Activated naive CD4-positive, alpha-beta T cell treated with anti-CD3 and anti-CD28 coated beads for 36 hours (primary cell): ENCODE measurements around the gene STK32B. TPM values are rescaled to one million over a fixed set of nuclear protein-coding genes. Genes with fewer than 3 reads are reported as not detected.

Source experiments
- CTCF ChIA-PET: fragments of 350-600 bp; sonication (Branson Sonifier 250); formaldehyde crosslinking; loops from one replicate; lab custom pipeline; 2021; ENCODE audit warnings: antibody characterized with exemption; lab: Charles Lee
- DNase-seq: peaks from one replicate; pipeline ENCODE4 v3.0.0-alpha.2; 2020
- H3K27ac Mint-ChIP-seq: one replicate; pipeline ENCODE4 v1.8.0; 2021; ENCODE audit warnings: mild to moderate bottlenecking, mixed read lengths
- H3K27me3 Mint-ChIP-seq: one replicate; pipeline ENCODE4 v1.8.0; 2021; ENCODE audit warnings: low read depth, mixed read lengths
- H3K36me3 Mint-ChIP-seq: one replicate; pipeline ENCODE4 v1.8.0; 2021; ENCODE audit warnings: low read depth, mixed read lengths
- H3K4me1 Mint-ChIP-seq: one replicate; pipeline ENCODE4 v1.8.0; 2021; ENCODE audit warnings: low read depth, mixed read lengths
- H3K4me3 Mint-ChIP-seq: one replicate; pipeline ENCODE4 v1.8.0; 2021; ENCODE audit warnings: mild to moderate bottlenecking, moderate library complexity, mixed read lengths
- H3K9me3 Mint-ChIP-seq: one replicate; pipeline ENCODE4 v1.8.0; 2021; ENCODE audit warnings: mixed read lengths
- intact Hi-C: fragments of 100-400 bp; cut with micrococcal nuclease; formaldehyde crosslinking; loops from one replicate; pipeline ENCODE4 v1.15.1; 2023
- total RNA-seq, 2 experiments: library from RNA; stranded (reverse); gene quantifications; one replicate each; pipeline ENCODE4 v1.2.3, GENCODE V29; 2021

STK32B gene
- total RNA-seq, 2 experiments from 2014 or later = not detected

GRCh38 chr4:5470318-5471198 is 419.3 kb downstream of the STK32B start:
- Mint-ChIP-seq H3K36me3 (no peaks in the 10 kb centered on the region), H3K27ac (no peak overlapping the region), H3K9me3 (no peaks in the 10 kb centered on the region), H3K27me3 (no peaks in the 10 kb centered on the region), H3K4me1 (no peaks in the 10 kb centered on the region), H3K4me3 (no peak overlapping the region)
- CTCF ChIA-PET = interaction anchor here (1.4 kb wide), 1 partner anchor 11 kb away, joined by 3 read pairs; no protein-coding TSS in a partner anchor
- intact Hi-C loops = no loop called here
- no peak for DNase-seq

DNA sequence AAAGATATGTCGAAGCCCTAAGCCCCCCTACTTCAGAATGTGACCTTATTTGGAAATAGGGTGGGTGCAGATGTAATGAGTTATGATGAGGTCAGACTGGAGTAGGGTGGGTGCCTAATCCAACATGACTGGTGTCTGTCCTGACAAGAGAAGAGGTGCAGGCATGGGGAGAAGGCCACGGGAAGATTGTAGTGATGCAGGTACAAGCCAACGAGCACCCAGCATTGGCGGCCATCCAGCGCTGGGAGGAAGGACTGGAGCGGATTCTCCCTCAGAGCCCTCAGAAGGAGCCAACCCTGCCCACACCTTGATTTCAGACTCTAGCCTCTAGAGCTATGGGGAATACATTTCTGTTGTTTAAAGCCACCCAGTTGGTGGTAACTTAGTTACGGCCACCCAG is 419.9 kb downstream of the STK32B start:
- no peak overlapping the region for H3K4me3 Mint-ChIP-seq
- DNase-seq = no peak
- no peak overlapping the region for H3K27ac Mint-ChIP-seq
- no peaks in the 10 kb centered on the region for H3K36me3 Mint-ChIP-seq
- H3K9me3 Mint-ChIP-seq = no peaks in the 10 kb centered on the region
- CTCF ChIA-PET = no interaction called here
- no peaks in the 10 kb centered on the region for H3K4me1 Mint-ChIP-seq
- no peaks in the 10 kb centered on the region for H3K27me3 Mint-ChIP-seq
- intact Hi-C loops = no loop called here

DNA sequence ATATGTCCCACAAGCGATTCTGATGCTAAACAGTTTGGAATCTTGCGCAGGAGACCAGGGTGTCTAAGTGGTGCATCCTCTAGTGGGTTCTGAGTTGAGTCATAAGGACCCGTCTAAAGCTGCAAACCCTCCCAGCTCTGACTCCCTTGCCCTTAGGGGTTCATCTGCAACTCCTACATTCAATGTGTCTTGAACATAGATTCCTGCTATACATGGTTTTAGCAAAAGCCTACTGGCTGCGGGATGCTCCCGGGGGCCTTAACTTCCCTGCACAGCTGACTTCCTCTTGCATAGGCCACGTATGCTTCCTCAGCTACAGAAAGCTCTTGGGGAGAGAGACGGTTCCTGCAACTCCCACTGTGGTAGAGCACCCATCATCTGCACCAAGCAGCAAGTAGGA is 420.4 kb downstream of the STK32B start:
- no peaks in the 10 kb centered on the region for H3K27me3 Mint-ChIP-seq
- H3K36me3 Mint-ChIP-seq = no peaks in the 10 kb centered on the region
- H3K4me3 Mint-ChIP-seq = no peak overlapping the region
- no peak for DNase-seq
- H3K9me3 Mint-ChIP-seq = peaks cover 2% of the 10 kb centered on the region
- H3K4me1 Mint-ChIP-seq = no peaks in the 10 kb centered on the region
- no peak overlapping the region for H3K27ac Mint-ChIP-seq
- intact Hi-C loops = no loop called here
- CTCF ChIA-PET = no interaction called here

DNA sequence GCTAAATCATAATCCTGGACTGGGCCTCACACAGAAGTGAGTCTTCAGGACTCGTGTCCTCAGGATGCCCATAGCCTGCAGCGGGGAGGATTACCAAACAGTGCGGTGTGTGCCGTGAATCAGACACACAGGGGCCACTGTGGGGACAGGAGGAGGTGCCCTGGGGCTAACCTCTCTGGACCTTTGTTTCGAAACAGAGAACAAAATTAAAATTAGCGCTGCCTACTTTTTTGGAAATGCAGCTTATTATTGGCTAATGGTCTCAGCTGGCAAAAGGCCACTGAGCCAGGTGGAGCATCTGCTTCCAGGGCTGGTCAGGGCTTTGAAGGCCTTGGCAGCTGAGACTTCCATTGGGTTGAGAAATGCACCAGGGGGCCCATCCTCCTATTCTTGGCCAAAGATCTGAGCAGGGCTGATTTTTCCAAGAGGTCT is 420.9 kb downstream of the STK32B start:
- no peaks in the 10 kb centered on the region for H3K36me3 Mint-ChIP-seq
- intact Hi-C loops = no loop called here
- no peak for DNase-seq
- CTCF ChIA-PET = interaction anchor here (0.6 kb wide), 1 partner anchor 57 kb away, joined by 5 read pairs; no protein-coding TSS in a partner anchor
- H3K4me3 Mint-ChIP-seq = no peak overlapping the region
- H3K27me3 Mint-ChIP-seq = no peaks in the 10 kb centered on the region
- no peak overlapping the region for H3K27ac Mint-ChIP-seq
- no peaks in the 10 kb centered on the region for H3K4me1 Mint-ChIP-seq
- peaks cover 2% of the 10 kb centered on the region for H3K9me3 Mint-ChIP-seq

DNA sequence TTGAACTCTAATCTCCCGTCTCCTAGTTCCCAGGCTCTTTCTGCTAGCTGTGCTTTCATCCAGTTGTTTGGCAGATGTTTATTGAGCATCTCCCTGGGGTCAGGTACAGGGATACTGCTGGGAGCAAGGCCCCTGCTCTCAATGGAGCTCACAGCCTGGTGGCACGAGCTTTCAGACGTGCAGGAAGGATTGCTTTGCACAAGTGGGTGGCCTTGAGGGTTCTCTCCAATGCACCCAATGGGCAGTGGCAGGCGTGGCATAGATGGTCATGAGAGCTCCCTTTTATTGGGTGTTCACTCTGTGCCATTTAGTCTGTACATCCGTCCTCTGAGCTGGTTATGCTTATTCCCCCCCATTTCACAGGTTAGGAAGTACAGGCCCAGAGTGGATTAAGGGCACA is 421.8 kb downstream of the STK32B start:
- intact Hi-C loops = no loop called here
- Mint-ChIP-seq H3K4me3 (no peak overlapping the region), H3K27ac (no peak overlapping the region), H3K27me3 (no peaks in the 10 kb centered on the region), H3K9me3 (peaks cover 2% of the 10 kb centered on the region), H3K36me3 (no peaks in the 10 kb centered on the region), H3K4me1 (no peaks in the 10 kb centered on the region)
- no peak for DNase-seq
- CTCF ChIA-PET = no interaction called here

- Mint-ChIP-seq H3K4me1 (no peaks in the 10 kb centered on the region), H3K27ac (no peak overlapping the region), H3K4me3 (no peak overlapping the region), H3K9me3 (peaks cover 2% of the 10 kb centered on the region), H3K27me3 (no peaks in the 10 kb centered on the region), H3K36me3 (no peaks in the 10 kb centered on the region)
- intact Hi-C loops = no loop called here
- CTCF ChIA-PET = no interaction called here
- DNase-seq = no peak
Observed at GRCh38 chr4:5474756-5475155, 423.5 kb downstream of the STK32B start.

DNA sequence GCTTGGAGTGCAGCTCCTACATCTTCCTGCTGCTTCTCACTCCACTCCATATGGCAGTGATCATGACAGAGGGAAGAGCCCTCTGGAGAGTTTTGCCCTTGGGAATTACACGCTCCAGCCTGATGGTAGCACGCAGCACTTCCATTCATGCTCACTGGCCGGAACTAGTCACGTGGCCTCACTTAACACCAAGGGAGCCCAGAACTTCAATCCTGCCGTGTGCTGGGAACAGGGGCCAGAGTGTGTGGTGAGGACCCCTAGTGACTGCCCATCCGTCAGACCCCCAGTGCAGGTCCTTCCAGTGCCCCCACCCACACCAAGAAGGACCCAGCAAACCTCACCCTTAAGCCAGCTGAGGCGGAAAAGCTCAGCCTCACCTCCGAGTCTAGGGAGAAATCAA is 426.3 kb downstream of the STK32B start:
- no peaks in the 10 kb centered on the region for H3K4me1 Mint-ChIP-seq
- H3K9me3 Mint-ChIP-seq = peaks cover 8% of the 10 kb centered on the region
- H3K36me3 Mint-ChIP-seq = no peaks in the 10 kb centered on the region
- CTCF ChIA-PET = no interaction called here
- H3K27ac Mint-ChIP-seq = no peak overlapping the region
- no peak overlapping the region for H3K4me3 Mint-ChIP-seq
- no peak for DNase-seq
- intact Hi-C loops = no loop called here
- no peaks in the 10 kb centered on the region for H3K27me3 Mint-ChIP-seq

GRCh38 chr4:5478169-5478568 is 426.9 kb downstream of the STK32B start:
- H3K27ac Mint-ChIP-seq = no peak overlapping the region

DNA sequence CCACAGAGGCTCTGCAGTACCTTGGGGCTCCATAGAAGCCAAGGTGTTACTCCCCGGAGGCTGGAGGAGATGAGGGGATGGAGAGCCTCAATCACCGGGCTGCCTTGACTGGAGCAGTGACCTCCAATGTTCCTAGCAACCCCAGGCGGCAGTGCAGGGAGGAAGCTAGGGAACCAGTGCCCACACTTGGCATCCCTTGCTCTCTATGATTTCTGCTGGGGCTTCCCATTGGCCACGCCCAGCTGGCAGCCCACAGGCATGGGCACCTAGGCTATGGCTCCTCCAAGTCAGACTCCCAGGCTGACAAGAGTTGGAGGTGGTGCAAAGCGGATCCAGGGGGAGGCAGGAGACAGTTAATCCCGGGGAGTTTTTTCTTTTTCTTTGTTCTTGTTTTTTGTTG is 427.4 kb downstream of the STK32B start:
- Mint-ChIP-seq H3K4me1 (no peaks in the 10 kb centered on the region), H3K27me3 (no peaks in the 10 kb centered on the region), H3K36me3 (no peaks in the 10 kb centered on the region), H3K4me3 (no peak overlapping the region), H3K9me3 (peaks cover 8% of the 10 kb centered on the region), H3K27ac (no peak overlapping the region)
- intact Hi-C loops = no loop called here
- no peak for DNase-seq
- CTCF ChIA-PET = no interaction called here

More at GRCh38 chr4:5478169-5478568, 426.9 kb downstream of the STK32B start:
- DNase-seq = no peak
- Mint-ChIP-seq H3K4me3 (no peak overlapping the region), H3K9me3 (peaks cover 8% of the 10 kb centered on the region), H3K36me3 (no peaks in the 10 kb centered on the region), H3K27me3 (no peaks in the 10 kb centered on the region), H3K4me1 (no peaks in the 10 kb centered on the region)
- intact Hi-C loops = no loop called here
- CTCF ChIA-PET = no interaction called here

DNA sequence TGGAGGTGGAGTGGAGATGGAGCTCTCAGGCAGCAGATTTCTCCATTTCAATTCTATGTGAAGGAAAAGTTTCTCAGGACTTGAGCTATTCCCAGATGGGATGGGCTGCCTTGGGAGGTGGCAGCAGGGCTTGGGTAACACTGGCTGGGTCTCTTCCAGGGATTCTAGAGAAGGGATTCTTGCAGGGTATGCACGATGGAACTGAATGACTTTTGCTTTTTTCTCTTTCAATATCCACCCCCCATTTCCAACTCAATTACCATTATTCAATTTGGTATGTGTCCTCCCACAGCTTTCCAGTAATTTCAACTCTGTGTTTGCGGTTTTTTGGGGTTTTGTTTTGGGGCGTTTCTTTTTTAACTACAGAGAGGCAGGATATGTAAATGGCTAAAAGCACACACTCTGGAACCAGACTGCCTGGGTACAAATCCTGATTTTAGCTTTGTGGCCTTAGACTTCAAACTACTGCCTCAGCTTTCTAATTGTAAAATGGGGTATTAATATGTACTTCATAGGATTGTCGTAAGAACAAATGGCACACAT is 428.3 kb downstream of the STK32B start:
- no peak overlapping the region for H3K27ac Mint-ChIP-seq
- no peak overlapping the region for H3K4me3 Mint-ChIP-seq
- CTCF ChIA-PET = interaction anchor here (0.6 kb wide), 1 partner anchor 844 kb away, joined by 3 read pairs; no protein-coding TSS in a partner anchor
- DNase-seq = no peak
- H3K36me3 Mint-ChIP-seq = no peaks in the 10 kb centered on the region
- peaks cover 8% of the 10 kb centered on the region for H3K9me3 Mint-ChIP-seq
- intact Hi-C loops = no loop called here
- no peaks in the 10 kb centered on the region for H3K4me1 Mint-ChIP-seq
- H3K27me3 Mint-ChIP-seq = no peaks in the 10 kb centered on the region

GRCh38 chr4:5488413-5488812 is 437.1 kb downstream of the STK32B start:
- Mint-ChIP-seq H3K27me3 (no peaks in the 10 kb centered on the region), H3K9me3 (peaks cover 15% of the 10 kb centered on the region), H3K36me3 (no peaks in the 10 kb centered on the region), H3K4me3 (no peak overlapping the region), H3K27ac (no peak overlapping the region), H3K4me1 (no peaks in the 10 kb centered on the region)
- DNase-seq = no peak
- CTCF ChIA-PET = no interaction called here
- intact Hi-C loops = no loop called here

DNA sequence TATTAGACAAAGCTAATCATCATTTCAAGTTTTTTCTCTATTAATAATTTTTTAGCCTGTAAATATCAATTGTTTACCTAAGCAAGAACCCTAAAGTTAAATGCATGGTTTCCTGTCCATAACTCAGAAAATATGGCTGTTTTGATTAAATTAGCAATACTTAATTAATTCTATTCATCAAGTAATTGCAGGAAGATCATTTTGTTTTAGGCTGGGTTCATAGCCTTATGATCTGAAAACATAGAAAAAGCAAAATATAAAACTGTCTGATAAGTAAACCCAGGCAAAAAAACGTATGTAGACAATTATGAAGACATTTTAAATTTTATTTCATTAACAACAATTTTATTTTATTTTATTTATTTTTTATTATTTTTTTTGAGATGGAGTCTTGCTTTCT is 438.0 kb downstream of the STK32B start:
- CTCF ChIA-PET = no interaction called here
- no peaks in the 10 kb centered on the region for H3K27me3 Mint-ChIP-seq
- H3K9me3 Mint-ChIP-seq = peaks cover 17% of the 10 kb centered on the region
- H3K27ac Mint-ChIP-seq = no peak overlapping the region
- no peaks in the 10 kb centered on the region for H3K4me1 Mint-ChIP-seq
- H3K36me3 Mint-ChIP-seq = no peaks in the 10 kb centered on the region
- intact Hi-C loops = no loop called here
- no peak overlapping the region for H3K4me3 Mint-ChIP-seq
- no peak for DNase-seq

DNA sequence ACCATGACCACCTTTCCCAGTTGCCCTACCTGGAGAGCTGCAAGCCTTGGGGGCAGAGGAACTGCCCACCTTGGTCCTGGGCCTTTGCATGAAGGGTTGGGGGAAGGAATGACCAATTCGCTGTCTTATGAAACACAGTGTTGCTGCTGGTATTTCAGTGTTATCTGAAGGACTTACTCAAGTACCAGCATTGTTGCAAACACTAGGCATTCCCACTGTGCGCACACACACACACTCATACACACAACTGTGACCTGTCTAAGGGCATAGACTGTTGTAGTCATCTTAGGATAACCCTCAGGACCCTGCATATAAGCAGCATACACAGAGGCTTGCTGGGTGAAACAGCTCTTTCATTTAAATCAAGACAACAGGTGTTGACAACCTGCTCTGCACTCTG is 446.2 kb downstream of the STK32B start:
- H3K4me1 Mint-ChIP-seq = no peaks in the 10 kb centered on the region
- CTCF ChIA-PET = no interaction called here
- peaks cover 4% of the 10 kb centered on the region for H3K9me3 Mint-ChIP-seq
- H3K27me3 Mint-ChIP-seq = peaks cover 5% of the 10 kb centered on the region
- no peak overlapping the region for H3K4me3 Mint-ChIP-seq
- H3K27ac Mint-ChIP-seq = no peak overlapping the region
- intact Hi-C loops = no loop called here
- DNase-seq = no peak
- no peaks in the 10 kb centered on the region for H3K36me3 Mint-ChIP-seq
